Measurements from ENCODE around the gene PEAK1. TPM values are rescaled to one million over a fixed set of nuclear protein-coding genes. Genes with fewer than 3 reads are reported as not detected.

Gene PEAK1
- total and polyA plus RNA-seq, 10 of the 15 experiments (the other 5 are each of a cell fraction or from before 2014, with no cell fraction given): 0.62 to 24.2 (median 11.2) TPM

- no peaks in the 10 kb centered on the region for H3K9me3 ChIP-seq (replicated peaks; ENCODE audit: control insufficient read depth, insufficient read depth, low read length)
- ChIA-PET SMC1A (ENCODE audit: uncharacterized antibody, unreplicated experiment) (no interaction called here), CTCF (no interaction called here), POLR2A (no interaction called here), RAD21 (ENCODE audit: unreplicated experiment) (no interaction called here)
- peaks cover 1 to 24% of the 10 kb centered on the region in 2 experiments for H3K36me3 ChIP-seq (ENCODE audit: control insufficient read depth in 2 of 2, insufficient read depth in 2 of 2, low read length in 1 of 2)
- in situ Hi-C loops (cut with MboI): no loop called here
- no TSS peak for BruUV-seq (replicated peaks)
- H3K4me3 ChIP-seq: no peak overlapping the region
- intact Hi-C loops (cut with micrococcal nuclease; ENCODE audit: unreplicated experiment): no loop called here
- H3K27me3 ChIP-seq (replicated peaks in 1 of 2; ENCODE audit: control insufficient read depth in 2 of 2, insufficient read depth in 2 of 2, low read length in 1 of 2): no peaks in the 10 kb centered on the region
- FAIRE-seq (no peak), ATAC-seq (no peak), DNase-seq (ENCODE audit: low read depth, low spot score) (no peak)
- WGBS (ENCODE audit: insufficient coverage, insufficient replicate concordance, low lambda C conversion rate, missing lambda C conversion rate): 100% methylated on average over 3 of the region's 3 CpGs
- H2AFZ ChIP-seq (ENCODE audit: control insufficient read depth, low read depth, low read length): no peak overlapping the region
- TF ChIP-seq MEF2B (IDR thresholded peaks at IDR 0.05; ENCODE audit: partially characterized antibody, poor library complexity, severe bottlenecking) (no peak), ZNF24 (IDR thresholded peaks at IDR 0.05) (no peak), BCL11A (IDR thresholded peaks at IDR 0.05; ENCODE audit: low read depth, low read length) (no peak), SMARCA5 (IDR thresholded peaks at IDR 0.05) (no peak), ZNF207 (IDR thresholded peaks at IDR 0.05; ENCODE audit: borderline replicate concordance) (no peak), SIN3A (IDR thresholded peaks at IDR 0.05; ENCODE audit: low read depth, low read length) (no peak)
- H4K20me1 ChIP-seq (ENCODE audit: control insufficient read depth, insufficient read depth): no peaks in the 10 kb centered on the region
- no peaks in the 10 kb centered on the region for H3K79me2 ChIP-seq (ENCODE audit: control insufficient read depth, insufficient read depth, low read length)
- H3K27ac ChIP-seq (ENCODE audit: control insufficient read depth, insufficient read depth): no peak overlapping the region
- no peaks in the 10 kb centered on the region for H3K4me1 ChIP-seq (ENCODE audit: control insufficient read depth, insufficient read depth, low read length)
- no peak overlapping the region for H3K9ac ChIP-seq (ENCODE audit: control insufficient read depth, insufficient read depth, low read length)
- no peak overlapping the region for H3K4me2 ChIP-seq (ENCODE audit: control insufficient read depth, insufficient read depth)
These were observed 44.4 kb upstream of the PEAK1 start for GRCh38 chr15:77464129-77464865.

GRCh38 chr15:77461486-77461885, 41.6 kb upstream of the PEAK1 start:
- in situ Hi-C loops (cut with MboI) (no loop called here), intact Hi-C loops (cut with micrococcal nuclease; ENCODE audit: unreplicated experiment) (no loop called here)
- H3K9ac ChIP-seq (ENCODE audit: control insufficient read depth, insufficient read depth, low read length): no peak overlapping the region
- no peak overlapping the region for H2AFZ ChIP-seq (ENCODE audit: control insufficient read depth, low read depth, low read length)
- no peaks in the 10 kb centered on the region for H3K79me2 ChIP-seq (ENCODE audit: control insufficient read depth, insufficient read depth, low read length)
- H3K36me3 ChIP-seq (ENCODE audit: control insufficient read depth in 2 of 2, insufficient read depth in 2 of 2, low read length in 1 of 2): peaks cover 1 to 18% of the 10 kb centered on the region in 2 experiments; a peak in 3 of 4 replicates
- H3K4me3 ChIP-seq: no peak overlapping the region
- peaks cover 10% of the 10 kb centered on the region for H3K4me1 ChIP-seq (ENCODE audit: control insufficient read depth, insufficient read depth, low read length)
- no TSS peak for BruUV-seq (replicated peaks)
- ATAC-seq (no peak), DNase-seq (ENCODE audit: low read depth, low spot score) (no peak), FAIRE-seq (no peak)
- CTCF ChIA-PET: no interaction called here
- H3K4me2 ChIP-seq (ENCODE audit: control insufficient read depth, insufficient read depth): no peak overlapping the region
- RAD21 ChIA-PET (ENCODE audit: unreplicated experiment): no interaction called here
- no peaks in the 10 kb centered on the region for H3K27me3 ChIP-seq (replicated peaks in 1 of 2; ENCODE audit: control insufficient read depth in 2 of 2, insufficient read depth in 2 of 2, low read length in 1 of 2)
- H4K20me1 ChIP-seq (ENCODE audit: control insufficient read depth, insufficient read depth): no peaks in the 10 kb centered on the region
- POLR2A ChIA-PET: interaction anchor here (0.6 kb wide), 1 partner anchor 475 kb away, joined by 3 read pairs; no protein-coding TSS in a partner anchor
- H3K9me3 ChIP-seq (replicated peaks; ENCODE audit: control insufficient read depth, insufficient read depth, low read length): no peaks in the 10 kb centered on the region
- TF ChIP-seq CTCF (IDR thresholded peaks at IDR 0.05 in 2 of 3, conservative IDR thresholded peaks at IDR 0.05 in 1 of 3; ENCODE audit: control insufficient read depth in 2 of 3, extremely low read depth in 1 of 3, insufficient read depth in 1 of 3, low read depth in 3 of 3, low read length in 3 of 3) (no peak), PML (IDR thresholded peaks at IDR 0.05; ENCODE audit: low read length) (no peak), BCL11A (IDR thresholded peaks at IDR 0.05; ENCODE audit: low read depth, low read length) (no peak), DPF2 (IDR thresholded peaks at IDR 0.05) (no peak)
- H3K27ac ChIP-seq (ENCODE audit: control insufficient read depth, insufficient read depth): no peak overlapping the region
- SMC1A ChIA-PET (ENCODE audit: uncharacterized antibody, unreplicated experiment): no interaction called here

All from GM12878 (cell line).